ENCODE measurements around the gene TLR6. TPM values are rescaled to one million over a fixed set of nuclear protein-coding genes. Genes with fewer than 3 reads are reported as not detected.

TLR6 gene
- total RNA-seq, 1 donor from 2014 or later, result 12.4 TPM

DNA sequence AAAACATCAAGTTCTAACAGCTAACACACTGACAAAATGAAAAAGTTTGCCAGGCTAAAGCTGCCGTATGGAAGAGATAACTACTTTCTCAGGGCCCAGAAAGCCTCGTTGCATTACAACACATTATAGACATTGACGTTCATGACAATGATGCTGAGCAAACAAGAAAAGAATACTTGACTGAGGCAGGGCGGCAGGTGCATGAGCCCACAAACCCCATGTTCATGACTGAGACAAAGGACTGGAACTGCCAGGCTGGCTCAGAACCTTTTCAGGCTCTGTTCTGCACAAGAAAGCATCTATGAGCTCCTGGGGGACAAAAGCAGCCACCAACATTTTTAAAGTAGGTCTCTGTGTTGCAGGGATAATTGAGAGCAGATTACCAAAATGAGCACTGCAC is 13.6 kb downstream of the TLR6 start:
- ATAC-seq, result no peak
- H3K4me3 ChIP-seq, result no peak overlapping the region
- intact Hi-C loops (cut with DNase I), result no loop called here
- no peaks in the 10 kb centered on the region for H3K4me1 ChIP-seq
- no peaks in the 10 kb centered on the region for H3K9me3 ChIP-seq
- TF ChIP-seq, protein P1, sequence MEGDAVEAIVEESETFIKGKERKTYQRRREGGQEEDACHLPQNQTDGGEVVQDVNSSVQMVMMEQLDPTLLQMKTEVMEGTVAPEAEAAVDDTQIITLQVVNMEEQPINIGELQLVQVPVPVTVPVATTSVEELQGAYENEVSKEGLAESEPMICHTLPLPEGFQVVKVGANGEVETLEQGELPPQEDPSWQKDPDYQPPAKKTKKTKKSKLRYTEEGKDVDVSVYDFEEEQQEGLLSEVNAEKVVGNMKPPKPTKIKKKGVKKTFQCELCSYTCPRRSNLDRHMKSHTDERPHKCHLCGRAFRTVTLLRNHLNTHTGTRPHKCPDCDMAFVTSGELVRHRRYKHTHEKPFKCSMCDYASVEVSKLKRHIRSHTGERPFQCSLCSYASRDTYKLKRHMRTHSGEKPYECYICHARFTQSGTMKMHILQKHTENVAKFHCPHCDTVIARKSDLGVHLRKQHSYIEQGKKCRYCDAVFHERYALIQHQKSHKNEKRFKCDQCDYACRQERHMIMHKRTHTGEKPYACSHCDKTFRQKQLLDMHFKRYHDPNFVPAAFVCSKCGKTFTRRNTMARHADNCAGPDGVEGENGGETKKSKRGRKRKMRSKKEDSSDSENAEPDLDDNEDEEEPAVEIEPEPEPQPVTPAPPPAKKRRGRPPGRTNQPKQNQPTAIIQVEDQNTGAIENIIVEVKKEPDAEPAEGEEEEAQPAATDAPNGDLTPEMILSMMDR (IDR thresholded peaks at IDR 0.05), result no peak
- no peaks in the 10 kb centered on the region for H3K36me3 ChIP-seq
- H3K27me3 ChIP-seq (ENCODE audit: low read depth), result no peaks in the 10 kb centered on the region
- no peak for DNase-seq
- H3K27ac ChIP-seq, result no peak overlapping the region

DNA sequence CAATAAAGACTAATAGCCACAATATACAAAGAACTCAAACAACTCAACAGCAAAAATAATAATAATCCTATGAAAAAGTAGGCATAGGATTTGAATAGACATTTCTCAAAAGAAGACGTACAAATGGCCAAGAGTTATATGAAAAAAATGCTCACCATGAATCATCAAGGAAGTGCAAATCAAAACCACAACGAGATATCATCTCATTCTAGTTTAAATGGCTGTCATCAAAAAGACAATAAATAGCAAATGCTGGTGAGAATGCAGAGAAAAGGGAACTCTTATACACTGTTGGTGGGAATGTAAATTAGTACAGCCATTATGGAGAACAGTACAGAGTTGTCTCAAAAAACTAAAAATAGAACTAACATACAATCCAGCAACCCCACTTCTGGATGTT is 18.8 kb downstream of the TLR6 start:
- no peaks in the 10 kb centered on the region for H3K36me3 ChIP-seq
- ATAC-seq, result no peak
- no peak overlapping the region for H3K27ac ChIP-seq
- no peaks in the 10 kb centered on the region for H3K27me3 ChIP-seq (ENCODE audit: low read depth)
- no peak overlapping the region for H3K4me3 ChIP-seq
- TF ChIP-seq, protein P1 (IDR thresholded peaks at IDR 0.05), result no peak
- H3K9me3 ChIP-seq, result peaks cover 20% of the 10 kb centered on the region
- H3K4me1 ChIP-seq, result no peaks in the 10 kb centered on the region
- no peak for DNase-seq
- intact Hi-C loops (cut with DNase I), result no loop called here

DNA sequence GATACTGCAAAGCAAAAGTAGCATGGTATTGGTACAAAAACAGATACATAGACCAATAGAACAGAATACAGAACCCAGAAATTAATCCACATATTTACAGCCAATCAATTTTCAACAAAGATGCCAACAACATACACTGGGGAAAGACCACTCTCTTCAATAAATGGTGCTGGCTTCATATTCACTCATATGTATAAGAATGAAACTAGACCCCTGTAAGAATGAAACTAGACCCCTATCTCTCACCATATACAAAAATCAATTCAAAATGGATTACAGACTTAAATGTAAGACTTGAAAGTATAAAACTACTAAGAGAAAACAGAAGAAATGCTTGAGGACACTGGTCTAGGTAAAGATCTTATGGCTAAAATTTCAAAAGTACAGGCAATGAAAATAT is 19.3 kb downstream of the TLR6 start:
- H3K4me3 ChIP-seq, result no peak overlapping the region

DNA sequence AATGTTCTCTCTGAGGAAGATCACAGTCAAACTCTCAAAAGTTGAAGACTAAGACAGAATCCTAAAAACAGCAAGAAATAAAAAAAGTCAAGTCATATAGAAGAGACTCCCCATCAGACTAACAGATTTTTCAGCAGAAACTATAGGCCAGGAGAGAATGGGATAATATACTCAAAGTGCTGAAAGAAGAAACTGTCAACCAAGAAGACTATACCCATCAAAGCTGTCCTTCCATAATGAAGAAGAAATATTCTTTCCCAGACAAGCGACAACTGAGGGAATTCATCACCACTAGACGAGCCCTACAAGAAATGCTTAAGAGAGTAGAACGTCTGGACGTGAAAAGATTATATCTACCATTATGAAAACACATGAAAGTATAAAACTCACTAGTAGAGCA is 22.0 kb downstream of the TLR6 start:
- Histone ChIP-seq H3K4me3 (no peak overlapping the region), H3K36me3 (no peaks in the 10 kb centered on the region), H3K27me3 (ENCODE audit: low read depth) (no peaks in the 10 kb centered on the region), H3K9me3 (peaks cover 20% of the 10 kb centered on the region), H3K27ac (no peak overlapping the region), H3K4me1 (no peaks in the 10 kb centered on the region)
- ATAC-seq (no peak), DNase-seq (no peak)
- TF ChIP-seq, protein P1 (IDR thresholded peaks at IDR 0.05), result no peak
- intact Hi-C loops (cut with DNase I), result no loop called here

More for the DNA sequence above, 19.3 kb downstream of the TLR6 start:
- DNase-seq (no peak), ATAC-seq (no peak)
- no peaks in the 10 kb centered on the region for H3K27me3 ChIP-seq (ENCODE audit: low read depth)
- TF ChIP-seq, protein P1 (IDR thresholded peaks at IDR 0.05), result no peak
- H3K36me3 ChIP-seq, result no peaks in the 10 kb centered on the region
- H3K9me3 ChIP-seq, result peaks cover 20% of the 10 kb centered on the region
- H3K4me1 ChIP-seq, result no peaks in the 10 kb centered on the region
- H3K27ac ChIP-seq, result no peak overlapping the region
- intact Hi-C loops (cut with DNase I), result no loop called here

DNA sequence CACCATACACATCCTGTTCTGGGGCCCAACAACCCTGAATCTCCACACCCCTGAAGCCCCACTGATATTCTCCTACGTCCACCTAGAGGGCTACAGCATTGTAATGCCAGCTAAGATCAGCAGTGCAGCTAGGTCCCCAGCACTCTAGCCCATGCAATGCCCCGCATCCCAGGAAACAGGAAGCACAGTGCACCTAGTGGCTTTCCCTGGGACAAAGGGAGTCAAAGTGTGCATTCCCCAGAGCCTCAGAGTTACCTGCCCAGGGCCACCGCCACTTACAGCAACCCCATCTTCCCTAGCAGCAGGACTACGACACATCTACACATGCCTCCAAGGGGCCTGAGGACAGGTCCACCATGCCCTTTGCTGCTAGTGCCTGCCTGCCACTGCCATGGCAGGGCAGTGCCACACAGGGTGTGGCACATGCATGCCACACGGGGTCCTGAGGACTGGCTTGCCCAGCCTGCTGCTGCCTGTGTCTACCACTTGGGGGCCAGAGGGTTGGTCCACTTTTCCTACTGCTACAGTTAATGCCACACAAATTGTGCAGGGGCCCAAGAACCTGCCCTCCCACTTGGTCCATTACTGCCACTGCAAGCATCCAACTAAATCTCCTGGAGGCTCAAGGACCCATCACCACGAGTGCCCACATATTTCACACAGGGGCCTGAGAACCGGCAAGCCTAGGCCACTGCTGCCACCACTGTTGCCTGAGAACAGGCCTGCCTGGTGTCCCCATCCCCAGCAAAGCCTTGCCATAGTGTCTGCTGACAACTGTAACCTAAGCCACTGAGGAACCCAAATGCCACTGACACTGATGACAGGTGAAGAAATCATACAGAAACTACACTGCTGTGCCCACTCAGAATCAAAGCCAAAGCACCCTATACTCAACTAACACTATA is 23.7 kb downstream of the TLR6 start:
- Histone ChIP-seq H3K27me3 (ENCODE audit: low read depth) (no peaks in the 10 kb centered on the region), H3K4me1 (no peaks in the 10 kb centered on the region), H3K9me3 (peaks cover 20% of the 10 kb centered on the region), H3K4me3 (no peak overlapping the region), H3K36me3 (no peaks in the 10 kb centered on the region), H3K27ac (no peak overlapping the region)
- intact Hi-C loops (cut with DNase I), result no loop called here
- DNase-seq (no peak), ATAC-seq (peak in 1 of 2 donors; percentile 51)
- TF ChIP-seq, protein P1 (IDR thresholded peaks at IDR 0.05), result no peak
